SIG-M5 treated with dmso at 0.1 percent for 504 hours (cell line): ENCODE data around the gene CBARP.

Experiments
- DNase-seq: peaks from one replicate; lab custom pipeline; 2025; ENCODE audit not compliant: unreplicated experiment; lab: John Stamatoyannopoulos, UW

Gene CBARP

DNA sequence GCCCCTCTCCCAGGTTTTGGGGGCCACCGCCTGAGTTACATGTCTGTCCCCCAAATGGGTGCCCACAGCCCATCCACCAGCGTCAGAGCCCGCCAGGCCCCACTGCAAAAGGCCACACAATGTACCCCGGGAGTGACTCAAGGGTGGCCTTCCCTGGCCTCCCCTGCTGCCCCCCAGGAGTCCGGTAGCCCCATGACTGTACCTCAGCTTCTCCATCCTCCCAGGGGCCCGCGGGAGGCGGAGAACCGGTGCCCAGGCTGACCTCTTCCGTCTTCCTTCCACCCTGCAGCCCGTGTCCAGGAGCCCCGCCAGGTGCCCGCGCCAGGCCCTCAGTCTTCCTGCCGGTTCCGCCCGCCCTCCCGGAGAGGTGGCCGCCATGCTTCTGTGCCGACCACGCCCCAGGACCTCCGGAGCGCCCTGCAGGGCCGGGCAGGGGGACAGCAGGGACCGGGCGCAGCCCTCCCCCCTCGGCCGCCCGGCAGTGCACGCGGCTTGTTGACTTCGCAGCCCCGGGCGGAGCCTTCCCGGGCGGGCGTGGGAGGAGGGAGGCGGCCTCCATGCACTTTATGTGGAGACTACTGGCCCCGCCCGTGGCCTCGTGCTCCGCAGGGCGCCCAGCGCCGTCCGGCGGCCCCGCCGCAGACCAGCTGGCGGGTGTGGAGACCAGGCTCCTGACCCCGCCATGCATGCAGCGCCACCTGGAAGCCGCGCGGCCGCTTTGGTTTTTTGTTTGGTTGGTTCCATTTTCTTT is 10.3 kb downstream of the CBARP start:
- no peak for DNase-seq

DNA sequence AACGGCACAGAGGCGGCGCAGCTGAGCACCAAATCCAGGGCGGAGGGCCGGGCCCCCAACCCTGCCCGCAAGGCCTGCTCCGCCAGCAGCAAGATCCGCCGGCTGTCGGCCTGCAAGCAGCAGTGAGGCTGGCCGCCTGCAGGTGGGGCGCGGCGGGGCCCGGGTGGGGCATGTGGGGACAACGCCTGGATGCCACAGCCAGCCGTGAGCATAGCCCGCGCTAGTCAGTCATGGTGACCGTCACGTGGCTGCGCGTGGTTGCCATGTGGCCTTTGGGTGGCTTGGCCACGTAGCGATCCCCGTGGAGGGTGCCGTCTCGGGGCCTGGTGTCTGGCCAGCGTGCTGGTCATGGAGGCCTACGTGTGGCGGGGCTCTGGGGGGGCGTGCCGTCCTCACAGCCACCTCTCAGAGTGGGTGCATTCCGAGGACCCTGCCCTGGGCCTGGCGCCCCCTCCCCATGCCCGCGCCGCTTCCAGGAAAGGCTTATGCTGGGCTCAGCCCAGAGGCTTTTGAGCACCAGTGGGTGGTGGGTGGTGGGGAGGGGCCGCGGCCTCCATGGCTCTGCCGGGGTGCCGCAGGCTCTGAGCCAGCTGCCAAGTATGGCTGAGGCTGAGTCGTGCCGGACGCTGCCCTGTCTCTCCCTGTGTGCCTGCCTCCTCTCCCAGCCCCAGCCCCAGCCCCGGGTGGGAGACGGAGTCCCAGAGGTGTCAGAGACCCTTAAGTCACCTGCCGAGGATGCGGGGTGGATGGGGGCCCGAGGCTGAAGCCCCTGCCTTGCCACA is 11.1 kb downstream of the CBARP start:
- no peak for DNase-seq

DNA sequence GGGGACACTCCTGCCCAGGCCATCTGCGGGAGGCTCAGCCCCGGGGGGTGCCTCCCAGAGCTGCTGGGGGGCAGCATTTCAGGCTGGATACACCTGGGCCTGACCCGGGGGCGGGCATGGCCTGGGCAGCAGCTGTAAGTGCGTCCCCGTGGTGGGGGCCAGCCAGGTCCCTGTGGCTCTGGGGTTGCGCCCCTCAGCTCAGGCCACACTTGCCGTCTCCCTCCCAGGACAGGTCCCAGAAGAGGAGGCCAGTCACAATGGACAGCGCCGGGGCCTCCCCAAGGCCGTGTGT is 11.6 kb downstream of the CBARP start:
- no peak for DNase-seq

GRCh38 chr19:1225440-1226226 is 12.2 kb downstream of the CBARP start:
- no peak for DNase-seq

- no peak for DNase-seq
These were observed 13.0 kb downstream of the CBARP start for GRCh38 chr19:1224847-1225246.

DNA sequence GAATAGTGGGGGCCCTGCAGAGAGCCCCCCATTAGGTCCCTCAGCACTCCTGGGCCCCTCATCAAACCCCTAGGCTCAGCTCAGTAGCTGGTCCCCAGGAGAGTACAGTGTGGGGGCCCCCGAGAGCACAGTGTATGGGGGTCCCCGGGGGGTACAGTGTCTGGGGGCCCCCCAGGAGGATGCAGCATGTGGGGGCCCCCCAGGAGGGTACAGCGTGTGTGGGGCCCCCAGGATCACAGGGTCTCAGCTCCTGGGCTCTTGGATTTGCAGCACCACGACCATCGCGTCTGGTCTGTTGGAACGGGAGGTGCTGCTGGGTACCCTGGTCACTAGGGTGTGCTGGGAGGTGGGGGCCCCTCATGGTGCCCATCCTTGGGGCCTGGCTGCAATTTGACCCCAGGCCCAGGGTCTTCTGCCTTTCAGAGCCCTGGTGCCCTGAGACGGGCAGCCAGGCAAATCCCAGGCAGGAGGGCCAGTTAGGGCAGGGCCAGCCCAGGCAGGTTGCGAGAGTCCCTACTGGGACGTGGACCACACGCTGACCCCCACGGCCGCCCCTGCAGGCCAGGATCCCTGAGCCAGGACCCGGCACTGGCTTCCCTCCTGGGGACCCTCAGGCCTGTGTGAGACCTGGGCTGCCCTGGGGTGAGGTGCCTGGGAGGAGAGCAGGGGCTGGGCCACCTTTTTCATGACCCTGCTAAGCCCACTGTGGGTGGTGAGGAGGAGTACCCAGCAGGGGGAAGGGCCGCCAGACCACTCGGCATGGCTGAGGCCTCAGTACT is 13.6 kb downstream of the CBARP start:
- DNase-seq, result no peak

- no peak for DNase-seq
These were observed 14.6 kb downstream of the CBARP start for GRCh38 chr19:1223018-1223855.

DNA sequence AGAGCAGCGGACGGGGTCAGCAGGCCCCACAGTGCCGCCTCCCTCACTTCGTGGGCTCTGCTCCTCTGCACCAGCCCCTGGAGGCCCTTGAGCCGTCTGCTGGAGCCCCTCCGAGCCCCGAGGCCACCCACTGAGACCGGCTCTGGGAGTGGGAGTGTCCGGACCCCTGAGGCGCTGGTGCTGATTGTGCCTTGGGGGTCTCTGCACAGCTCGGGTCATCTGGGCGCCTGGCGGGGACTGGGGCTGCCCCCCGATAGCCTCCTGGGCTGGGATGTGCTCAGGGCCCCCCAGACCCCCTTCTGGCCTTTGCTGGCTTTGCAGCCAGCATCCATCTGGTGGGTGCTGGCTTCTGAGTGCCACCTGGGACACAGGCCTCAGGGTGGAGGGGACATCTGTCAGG is 15.4 kb downstream of the CBARP start:
- no peak for DNase-seq

GRCh38 chr19:1221904-1222255 is 15.9 kb downstream of the CBARP start:
- no peak for DNase-seq

GRCh38 chr19:1220976-1221903 is 16.6 kb downstream of the CBARP start:
- DNase-seq, result no peak

DNA sequence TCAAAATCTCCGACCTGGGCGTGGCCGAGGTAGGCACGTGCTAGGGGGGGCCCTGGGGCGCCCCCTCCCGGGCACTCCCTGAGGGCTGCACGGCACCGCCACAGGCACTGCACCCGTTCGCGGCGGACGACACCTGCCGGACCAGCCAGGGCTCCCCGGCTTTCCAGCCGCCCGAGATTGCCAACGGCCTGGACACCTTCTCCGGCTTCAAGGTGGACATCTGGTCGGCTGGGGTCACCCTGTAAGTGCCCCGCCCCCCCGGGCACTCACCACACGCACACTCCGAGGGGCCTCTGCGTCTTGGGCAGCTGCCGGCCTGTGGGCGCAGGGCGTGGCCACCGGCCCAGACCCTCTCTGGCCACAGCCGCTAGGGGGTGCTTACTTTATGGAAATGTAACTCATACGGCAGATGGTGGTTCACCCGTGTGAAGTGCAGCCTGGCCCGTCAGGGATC is 17.3 kb downstream of the CBARP start:
- no peak for DNase-seq

- DNase-seq, result no peak
These were observed 17.9 kb downstream of the CBARP start for GRCh38 chr19:1219786-1220476.

DNA sequence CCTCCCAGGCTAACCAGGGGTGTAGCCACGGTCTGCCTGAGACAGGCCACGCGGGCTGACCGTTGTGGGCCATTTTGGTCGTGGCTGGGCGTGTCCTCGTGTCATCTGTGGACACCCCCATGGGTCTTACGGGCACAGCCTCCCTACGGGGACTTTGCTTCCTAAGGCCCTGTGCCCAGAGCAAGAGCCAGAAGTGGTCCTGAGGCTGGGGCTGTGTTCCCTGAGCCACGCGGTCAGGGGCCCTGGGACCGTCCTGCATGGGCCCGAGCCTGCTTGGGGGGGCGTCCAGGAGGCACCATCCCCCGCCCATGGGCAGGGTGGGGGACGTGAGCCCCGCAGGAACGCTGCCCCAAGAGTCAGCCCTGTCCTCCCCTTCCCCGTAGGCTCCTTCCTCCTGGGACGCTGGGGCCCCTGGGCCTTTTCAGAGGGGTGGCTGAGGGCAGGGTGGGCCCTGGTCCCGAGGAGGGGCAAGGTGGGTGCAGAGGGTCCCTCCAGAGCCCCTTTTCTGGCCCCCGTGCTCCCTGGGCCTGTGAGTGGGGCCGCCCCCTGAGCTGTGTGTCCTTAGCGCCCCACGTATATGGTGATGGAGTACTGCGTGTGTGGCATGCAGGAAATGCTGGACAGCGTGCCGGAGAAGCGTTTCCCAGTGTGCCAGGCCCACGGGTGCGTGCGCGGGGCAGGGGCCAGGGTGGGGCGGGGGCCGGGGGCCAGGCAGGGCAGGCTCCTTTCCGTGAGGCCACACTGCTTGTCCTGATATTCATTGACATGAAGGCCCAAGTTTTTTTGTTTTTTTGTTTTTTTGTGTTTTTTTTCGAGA is 18.8 kb downstream of the CBARP start:
- no peak for DNase-seq

- DNase-seq, result no peak
These were observed 20.4 kb downstream of the CBARP start for GRCh38 chr19:1217366-1217765.

- no peak for DNase-seq
These were observed 21.0 kb downstream of the CBARP start for GRCh38 chr19:1216756-1217155.

- no peak for DNase-seq
These were observed 22.7 kb downstream of the CBARP start for GRCh38 chr19:1214862-1215731.
